Measurements from ENCODE around the gene CRAT. TPM values are rescaled to one million over a fixed set of nuclear protein-coding genes. Genes with fewer than 3 reads are reported as not detected.

Gene CRAT
- total and polyA plus RNA-seq, 2 donors: 15.0 to 70.7 TPM

DNA sequence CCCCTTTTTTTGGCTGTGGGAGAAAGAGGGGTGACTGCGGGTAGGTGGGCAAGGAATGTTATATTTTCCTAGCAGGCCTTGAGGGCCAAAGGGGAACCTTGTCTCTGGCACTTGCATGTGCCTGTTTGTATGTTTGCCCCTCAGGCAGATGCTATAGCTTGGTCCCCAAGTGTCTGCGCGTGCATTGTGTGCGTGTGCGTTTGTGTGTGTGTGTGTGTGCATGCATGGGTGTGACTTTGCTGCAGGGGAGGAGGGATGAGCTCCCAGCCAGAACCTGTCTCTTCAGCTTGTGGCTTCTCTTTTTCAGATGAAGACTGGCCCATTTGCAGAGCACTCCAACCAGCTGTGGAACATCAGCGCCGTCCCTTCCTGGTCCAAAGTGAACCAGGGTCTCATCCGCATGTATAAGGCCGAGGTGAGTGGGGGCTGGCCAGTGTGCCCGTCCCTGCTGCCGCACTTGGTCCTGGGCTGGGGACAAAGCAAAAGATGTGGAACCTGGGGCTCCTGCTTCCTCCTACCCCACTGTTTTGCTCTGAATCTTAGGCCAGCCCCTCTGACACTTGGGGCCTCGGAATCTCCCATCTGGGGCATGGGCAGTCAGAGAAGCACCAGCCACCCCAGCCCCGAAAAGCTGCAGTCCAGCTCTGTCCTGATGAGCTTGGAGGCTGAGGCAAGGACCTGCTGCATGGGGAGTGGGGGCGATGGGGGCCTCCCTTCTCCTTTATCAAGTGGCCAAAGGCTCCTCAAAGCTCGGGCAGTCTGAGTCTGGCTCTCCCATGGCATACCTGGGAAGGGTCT is 31.7 kb upstream of the CRAT start:
- Histone ChIP-seq H3K36me3 (ENCODE audit: insufficient read depth) (no peaks in the 10 kb centered on the region), H3K4me1 (ENCODE audit: insufficient read depth) (no peaks in the 10 kb centered on the region), H3K27ac (ENCODE audit: low read depth) (peak overlapping the region; percentile 70), H3K4me3 (ENCODE audit: low read depth, low read length) (no peak overlapping the region)
- 47% methylated on average over 15 of the region's 15 CpGs for WGBS
- DNase-seq (ENCODE audit: extremely low spot score): no peak

DNA sequence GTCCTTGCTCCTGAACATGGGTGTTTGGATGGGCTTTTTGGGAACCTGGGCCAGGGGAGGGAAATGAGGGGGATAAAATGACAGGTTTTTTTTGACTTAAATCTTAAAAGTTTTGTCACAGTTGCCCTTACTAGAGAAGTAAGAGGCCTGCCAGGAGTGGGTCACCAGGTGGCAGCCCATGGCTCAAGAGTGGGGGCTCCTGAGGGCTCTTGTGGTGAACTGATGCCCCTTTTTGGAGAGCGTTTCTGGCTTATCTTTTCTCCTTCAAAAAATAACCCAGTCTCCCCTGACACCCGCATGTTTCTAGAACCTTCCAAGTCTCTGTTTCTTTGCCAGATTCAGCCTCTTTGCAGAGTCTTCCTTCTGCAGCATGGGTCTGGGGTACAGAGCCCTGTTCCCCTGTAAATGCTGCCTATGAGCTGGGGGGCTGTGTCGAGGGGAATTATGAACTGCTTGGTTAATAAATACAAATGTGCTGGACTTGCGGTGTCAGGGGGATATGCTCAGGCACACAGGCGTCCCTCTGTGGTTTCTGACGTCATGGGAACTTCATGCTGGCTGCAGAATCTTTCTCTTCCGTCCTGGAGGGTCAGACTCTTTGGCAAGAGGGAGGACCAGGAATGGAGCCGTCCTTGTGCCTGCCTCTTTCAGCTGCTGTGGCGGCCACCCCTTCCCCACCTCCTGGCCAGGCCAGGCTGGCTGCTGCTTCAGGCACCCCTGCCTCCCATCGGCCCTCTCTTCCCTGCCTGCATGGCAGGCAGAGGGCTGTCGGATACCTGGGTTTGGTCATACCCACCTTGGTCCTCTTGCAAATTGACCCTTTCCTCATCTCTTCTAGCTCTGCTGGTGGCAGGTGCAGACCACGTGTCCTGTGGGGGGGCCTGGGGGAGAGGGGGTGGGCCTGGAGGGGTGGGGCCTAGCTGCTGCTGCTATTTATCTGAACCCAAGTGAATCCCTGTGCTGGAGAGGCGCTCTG is 30.8 kb upstream of the CRAT start:
- peak overlapping the region; percentile 100 for H3K27ac ChIP-seq (ENCODE audit: low read depth)
- H3K4me1 ChIP-seq (ENCODE audit: insufficient read depth): no peaks in the 10 kb centered on the region
- no peak for DNase-seq (ENCODE audit: extremely low spot score)
- 6% methylated on average over 13 of the region's 13 CpGs for WGBS
- no peaks in the 10 kb centered on the region for H3K36me3 ChIP-seq (ENCODE audit: insufficient read depth)
- H3K4me3 ChIP-seq (ENCODE audit: low read depth, low read length): no peak overlapping the region

DNA sequence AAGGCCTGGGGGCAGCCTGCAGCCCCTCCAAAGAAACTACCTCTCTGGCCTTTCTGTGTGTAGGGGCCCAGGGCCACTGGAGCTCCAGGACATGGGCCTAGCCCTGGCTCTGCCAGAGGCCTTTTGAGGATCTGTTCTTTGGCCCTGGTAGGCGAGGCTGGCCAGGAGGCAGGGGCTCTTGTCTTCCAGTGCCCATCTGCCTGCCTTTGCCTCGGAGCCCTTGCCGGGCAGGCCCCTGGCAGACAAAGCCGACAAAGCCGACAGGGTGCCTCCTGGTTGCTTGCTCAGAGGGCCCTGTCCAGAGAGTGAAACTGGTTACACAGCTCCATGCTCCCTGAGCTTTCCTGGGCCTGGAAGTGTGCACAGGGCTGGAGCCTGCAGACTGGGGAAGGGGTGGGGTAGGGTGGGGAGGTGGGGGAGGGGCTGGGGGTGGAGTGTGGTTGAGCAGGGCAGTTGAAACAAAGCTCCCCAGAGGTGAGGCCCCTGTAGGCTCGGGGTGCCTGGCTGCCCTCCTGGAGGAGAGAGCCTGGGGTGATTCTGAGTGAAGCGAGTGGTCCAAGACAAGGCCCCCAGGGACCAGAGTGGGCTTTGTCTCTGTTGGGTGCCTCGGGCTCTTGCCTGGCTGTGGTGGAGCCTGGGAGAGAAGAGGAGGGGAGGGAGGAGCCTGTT is 29.9 kb upstream of the CRAT start:
- no peak for DNase-seq (ENCODE audit: extremely low spot score)
- Histone ChIP-seq H3K4me3 (ENCODE audit: low read depth, low read length) (peak overlapping the region; percentile 11), H3K4me1 (ENCODE audit: insufficient read depth) (no peaks in the 10 kb centered on the region), H3K36me3 (ENCODE audit: insufficient read depth) (no peaks in the 10 kb centered on the region), H3K27ac (ENCODE audit: low read depth) (peak overlapping the region; percentile 100)
- WGBS: 9% methylated on average over 8 of the region's 8 CpGs

DNA sequence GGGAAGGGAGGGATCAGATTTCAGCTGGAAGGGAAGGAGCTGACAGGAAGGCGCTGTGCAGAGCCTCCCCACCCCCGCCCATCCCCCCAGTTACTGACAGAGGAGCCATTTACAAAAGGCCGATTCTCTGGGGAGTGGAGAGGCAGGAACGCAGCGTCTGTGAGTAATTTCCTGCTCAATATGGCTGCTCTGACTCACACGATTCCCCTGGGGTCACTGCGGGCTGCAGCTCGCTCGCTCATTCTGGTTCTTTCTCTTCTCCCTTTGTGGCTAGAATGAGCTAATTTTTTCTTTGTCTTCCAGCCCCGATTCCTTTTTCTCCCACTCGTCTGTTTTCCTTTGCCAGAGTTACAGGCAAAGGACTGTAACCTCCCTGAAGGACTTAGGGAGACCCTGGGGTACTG is 29.4 kb upstream of the CRAT start:
- H3K4me1 ChIP-seq (ENCODE audit: insufficient read depth): no peaks in the 10 kb centered on the region
- under 1% methylated on average over 11 of the region's 11 CpGs for WGBS
- no peaks in the 10 kb centered on the region for H3K36me3 ChIP-seq (ENCODE audit: insufficient read depth)
- peak overlapping the region; percentile 100 for H3K27ac ChIP-seq (ENCODE audit: low read depth)
- peak overlapping the region; percentile 18 for H3K4me3 ChIP-seq (ENCODE audit: low read depth, low read length)
- peak; percentile 97 for DNase-seq (ENCODE audit: extremely low spot score)

DNA sequence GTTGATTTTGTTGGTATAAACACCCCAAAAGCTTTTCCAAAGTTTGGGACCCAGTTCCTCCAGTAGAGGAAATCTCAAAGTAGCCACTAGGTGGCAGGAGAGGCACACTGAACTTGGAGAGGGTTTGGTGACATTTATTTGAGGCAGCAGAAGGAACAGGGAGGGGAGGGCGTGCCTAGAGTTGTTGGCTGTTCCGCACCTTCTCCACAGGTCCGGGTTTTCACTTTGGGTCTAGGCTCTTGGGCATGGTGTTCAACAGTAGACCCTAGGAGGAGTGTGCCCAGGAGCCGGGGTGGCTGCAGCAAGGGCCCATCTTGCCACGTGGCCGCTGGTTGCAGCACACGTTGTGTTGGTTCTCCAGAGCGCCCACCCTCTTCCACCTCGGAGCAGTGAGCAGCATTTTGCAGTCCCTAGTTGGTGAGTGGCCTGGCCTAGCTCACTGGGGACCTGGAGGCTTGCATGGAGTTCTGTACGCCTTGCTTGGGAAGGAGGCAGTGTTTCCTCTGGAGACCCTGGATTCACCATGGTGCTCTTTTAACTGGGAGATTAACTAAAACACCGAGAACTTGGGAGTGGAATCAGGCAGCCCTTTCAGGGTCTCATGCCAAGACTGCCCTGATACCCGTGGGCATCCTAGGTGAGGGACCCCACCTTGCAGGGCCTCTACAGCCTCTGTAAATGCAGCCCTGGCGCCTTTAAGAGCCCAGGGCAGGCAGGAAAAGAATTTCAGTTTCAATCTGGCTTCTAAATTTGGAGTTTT is 28.8 kb upstream of the CRAT start:
- Histone ChIP-seq H3K4me3 (ENCODE audit: low read depth, low read length) (peak overlapping the region; percentile 18), H3K4me1 (ENCODE audit: insufficient read depth) (no peaks in the 10 kb centered on the region), H3K27ac (ENCODE audit: low read depth) (peak overlapping the region; percentile 79), H3K36me3 (ENCODE audit: insufficient read depth) (no peaks in the 10 kb centered on the region)
- peak; percentile 83 for DNase-seq (ENCODE audit: extremely low spot score)
- 3% methylated on average over 13 of the region's 13 CpGs for WGBS

DNA sequence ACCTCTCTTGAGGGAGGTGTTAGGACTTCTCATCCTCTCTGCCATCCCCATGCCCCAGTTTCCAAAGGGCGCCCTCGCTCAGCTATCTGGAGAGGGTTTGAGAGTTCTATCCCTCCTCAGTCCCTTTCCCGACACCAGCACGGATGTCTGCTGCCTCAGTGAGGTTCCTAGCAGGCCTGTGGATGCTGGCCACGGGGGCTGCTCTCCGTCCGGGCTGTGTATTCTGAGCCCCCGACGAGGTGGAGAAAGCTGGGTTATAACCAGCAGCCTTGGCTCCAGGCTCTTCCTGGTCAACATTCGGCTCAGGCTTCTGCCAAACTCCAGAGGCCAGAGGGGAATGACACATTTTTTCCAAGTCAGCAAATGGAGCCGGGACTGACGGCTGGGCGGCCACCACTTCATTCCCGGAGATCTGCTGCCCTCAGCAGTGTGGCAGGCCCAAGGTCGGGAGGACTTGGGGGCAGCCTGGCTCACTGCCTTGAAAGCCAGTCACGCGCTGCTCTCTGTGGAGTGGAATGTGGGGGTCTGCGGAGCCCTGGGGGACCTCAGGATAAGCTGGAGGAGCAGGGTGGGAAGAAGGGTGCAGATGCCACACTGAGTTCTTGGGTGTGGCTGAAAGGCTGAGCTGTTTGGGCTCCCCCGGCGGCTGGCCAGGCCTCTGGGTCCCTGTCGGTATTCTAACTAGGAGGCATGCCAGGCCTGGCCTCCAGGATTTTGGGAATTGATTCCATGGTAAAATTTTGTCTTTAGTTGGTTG is 28.1 kb upstream of the CRAT start:
- Histone ChIP-seq H3K4me3 (ENCODE audit: low read depth, low read length) (no peak overlapping the region), H3K27ac (ENCODE audit: low read depth) (peak overlapping the region; percentile 54), H3K36me3 (ENCODE audit: insufficient read depth) (no peaks in the 10 kb centered on the region), H3K4me1 (ENCODE audit: insufficient read depth) (no peaks in the 10 kb centered on the region)
- 30% methylated on average over 21 of the region's 21 CpGs for WGBS
- DNase-seq (ENCODE audit: extremely low spot score): no peak

DNA sequence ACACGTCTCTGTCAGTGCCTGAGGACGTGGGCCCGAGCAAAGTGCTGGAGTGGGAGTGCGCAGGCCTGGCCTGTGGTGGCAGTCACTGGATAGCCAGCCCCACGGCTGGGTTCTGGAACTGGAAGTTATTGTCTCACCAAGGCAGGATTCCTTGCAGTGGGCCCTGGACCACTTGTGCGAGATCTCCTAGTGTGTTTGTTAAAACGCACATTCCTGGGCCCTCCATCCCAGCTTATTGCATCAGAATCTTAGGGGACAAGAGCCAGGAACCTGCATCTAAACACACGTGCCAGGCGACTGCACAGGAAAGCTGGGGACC is 27.5 kb upstream of the CRAT start:
- no peak for DNase-seq (ENCODE audit: extremely low spot score)
- Histone ChIP-seq H3K4me3 (ENCODE audit: low read depth, low read length) (no peak overlapping the region), H3K4me1 (ENCODE audit: insufficient read depth) (no peaks in the 10 kb centered on the region), H3K36me3 (ENCODE audit: insufficient read depth) (no peaks in the 10 kb centered on the region), H3K27ac (ENCODE audit: low read depth) (peak overlapping the region; percentile 69)
- WGBS: 75% methylated on average over 9 of the region's 9 CpGs

DNA sequence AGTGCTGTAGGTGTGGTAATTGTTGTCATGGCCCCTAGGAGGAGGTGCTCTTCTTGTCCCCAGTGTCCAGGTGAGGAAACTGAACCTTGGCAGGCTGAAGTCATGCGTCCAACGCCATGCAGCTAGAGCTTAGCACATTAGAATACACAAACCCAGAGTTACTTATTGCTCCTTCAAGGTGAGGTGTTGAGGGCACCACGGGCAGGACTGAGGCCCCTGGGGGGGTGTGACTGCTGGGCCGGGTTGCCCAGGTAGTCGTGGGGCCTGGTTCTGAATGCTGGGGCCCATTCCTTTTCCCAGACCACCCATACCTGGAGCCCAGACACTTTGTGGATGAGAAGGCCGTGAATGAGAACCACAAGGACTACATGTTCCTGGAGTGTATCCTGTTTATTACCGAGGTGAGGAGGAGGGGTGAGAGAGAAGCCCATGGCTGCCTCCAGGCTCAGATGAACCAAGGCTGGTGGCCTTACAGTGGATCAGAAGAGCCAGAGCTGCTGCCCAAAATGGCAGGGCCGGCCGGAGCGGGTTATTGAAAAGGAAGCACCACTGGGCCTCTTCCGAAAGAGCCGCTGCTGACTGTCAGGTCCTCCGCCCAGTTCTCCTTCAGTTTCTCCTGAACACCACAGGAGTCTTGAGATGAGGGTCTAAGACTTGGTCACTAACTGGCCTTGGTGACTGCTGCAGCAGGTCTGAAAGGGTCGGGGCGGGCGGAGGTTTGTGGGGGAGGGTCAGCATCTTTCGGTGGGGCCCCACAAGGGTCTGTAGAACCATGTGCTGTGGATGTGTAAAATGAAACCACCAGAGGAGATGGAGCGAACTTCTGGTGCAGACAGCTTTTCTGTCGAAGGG is 26.9 kb upstream of the CRAT start:
- DNase-seq (ENCODE audit: extremely low spot score): no peak
- H3K4me3 ChIP-seq (ENCODE audit: low read depth, low read length): no peak overlapping the region
- 83% methylated on average over 19 of the region's 19 CpGs for WGBS
- peak overlapping the region; percentile 69 for H3K27ac ChIP-seq (ENCODE audit: low read depth)
- no peaks in the 10 kb centered on the region for H3K36me3 ChIP-seq (ENCODE audit: insufficient read depth)
- no peaks in the 10 kb centered on the region for H3K4me1 ChIP-seq (ENCODE audit: insufficient read depth)

DNA sequence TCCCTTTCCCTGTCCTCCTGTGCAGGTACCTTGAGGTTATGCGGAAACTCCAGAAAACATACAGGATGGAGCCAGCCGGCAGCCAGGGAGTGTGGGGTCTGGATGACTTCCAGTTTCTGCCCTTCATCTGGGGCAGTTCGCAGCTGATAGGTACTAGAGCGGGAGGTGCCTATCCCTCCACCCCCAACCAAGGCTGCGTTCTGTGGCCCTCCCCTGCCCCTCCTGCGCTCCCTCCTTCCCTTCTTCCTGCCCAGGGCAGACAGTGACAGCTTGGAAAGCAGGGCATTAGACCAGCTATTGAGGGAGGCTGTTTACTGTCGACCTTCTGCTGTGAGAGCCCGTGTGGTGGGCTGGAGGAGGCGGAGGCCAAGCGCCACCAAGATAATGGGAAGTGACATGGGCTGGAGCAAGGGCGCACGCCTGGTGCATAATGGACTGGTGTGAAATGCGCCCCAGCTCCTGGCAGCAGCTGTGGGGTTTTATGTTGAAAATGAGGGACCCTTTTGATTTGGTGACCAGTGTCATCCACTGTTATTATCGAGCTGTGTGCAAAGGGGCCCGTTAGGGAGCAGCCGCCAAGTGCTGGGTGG is 25.9 kb upstream of the CRAT start:
- Histone ChIP-seq H3K36me3 (ENCODE audit: insufficient read depth) (no peaks in the 10 kb centered on the region), H3K4me1 (ENCODE audit: insufficient read depth) (no peaks in the 10 kb centered on the region)

DNA sequence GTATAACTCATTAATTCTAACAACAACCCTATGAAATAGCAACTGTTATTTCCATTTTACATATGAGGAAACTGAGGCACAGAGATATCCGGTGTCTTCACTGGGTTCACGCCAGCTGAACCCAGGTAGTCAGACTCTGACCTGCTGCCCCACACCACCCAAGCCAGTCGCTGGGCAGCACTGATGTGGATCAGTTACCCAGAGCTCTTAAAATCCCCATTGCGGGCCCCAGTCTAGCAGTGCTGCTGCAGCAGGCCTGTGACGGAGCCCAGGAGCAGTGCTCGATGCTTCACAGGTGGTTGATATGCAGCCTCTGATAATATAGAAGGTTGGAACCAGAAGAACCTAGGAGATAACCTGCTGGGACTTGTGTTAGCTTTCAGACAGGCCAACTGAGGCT is 24.9 kb upstream of the CRAT start:
- H3K4me1 ChIP-seq (ENCODE audit: insufficient read depth): no peaks in the 10 kb centered on the region
- no peak for DNase-seq (ENCODE audit: extremely low spot score)
- H3K36me3 ChIP-seq (ENCODE audit: insufficient read depth): no peaks in the 10 kb centered on the region
- H3K27ac ChIP-seq (ENCODE audit: low read depth): no peak overlapping the region
- no peak overlapping the region for H3K4me3 ChIP-seq (ENCODE audit: low read depth, low read length)
- 88% methylated on average over 6 of the region's 6 CpGs for WGBS

More for the DNA sequence above, 25.9 kb upstream of the CRAT start:
- WGBS: 80% methylated on average over 16 of the region's 16 CpGs
- no peak overlapping the region for H3K27ac ChIP-seq (ENCODE audit: low read depth)
- H3K4me3 ChIP-seq (ENCODE audit: low read depth, low read length): no peak overlapping the region
- no peak for DNase-seq (ENCODE audit: extremely low spot score)

DNA sequence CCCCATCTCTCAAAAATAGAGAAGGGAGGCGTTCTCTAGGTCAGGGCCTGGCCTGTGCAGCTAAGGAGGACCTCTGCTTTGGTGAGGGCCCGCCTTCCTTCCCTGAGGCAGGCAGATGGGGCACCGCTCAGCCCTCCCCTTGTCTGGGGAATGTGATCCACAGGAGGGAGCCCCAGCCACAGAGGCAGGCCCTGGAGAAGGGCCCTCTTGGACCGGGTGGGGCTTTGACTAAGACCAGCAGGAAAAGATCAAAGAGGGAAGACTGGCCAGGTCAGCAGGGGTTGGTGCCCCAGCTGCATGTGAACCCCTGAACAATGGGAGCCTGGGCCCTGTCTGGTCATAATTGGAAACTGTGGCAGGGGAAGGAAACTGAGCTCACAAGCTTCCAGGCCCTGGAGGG is 22.5 kb upstream of the CRAT start:
- WGBS: 89% methylated on average over 4 of the region's 4 CpGs
- Histone ChIP-seq H3K4me1 (ENCODE audit: insufficient read depth) (no peaks in the 10 kb centered on the region), H3K27ac (ENCODE audit: low read depth) (no peak overlapping the region), H3K4me3 (ENCODE audit: low read depth, low read length) (no peak overlapping the region), H3K36me3 (ENCODE audit: insufficient read depth) (no peaks in the 10 kb centered on the region)
- DNase-seq (ENCODE audit: extremely low spot score): no peak
